A549 (cell line): ENCODE data around the gene CEL. TPM values are rescaled to one million over a fixed set of nuclear protein-coding genes. Genes with fewer than 3 reads are reported as not detected.

Experiments
- ATAC-seq, 2 experiments: fragments of 200-7000 bp in 1 of 2; fragments of >200 bp in 1 of 2; cut with Nextera tagmentation in 1 of 2; cut with Tn5 transposase in 1 of 2; 3 replicates each; pipeline versions ENCODE4 v1.8.0 to v1.9.1; 2018 to 2020; ENCODE audit warnings: mild to moderate bottlenecking in 1 of 2, moderate library complexity in 1 of 2
- CTCF ChIA-PET: fragments of 300-600 bp; sonication (Branson Sonifier 250); formaldehyde crosslinking; extraction: SDS; loops from one replicate; lab custom pipeline; 2021; ENCODE audit warnings: antibody characterized with exemption, inconsistent platforms; lab: Yijun Ruan, JAX
- POLR2A ChIA-PET: fragments of 350-600 bp; formaldehyde crosslinking; extraction: SDS; loops from one replicate; lab custom pipeline; 2021; ENCODE audit warnings: antibody characterized with exemption, inconsistent platforms; lab: Yijun Ruan, JAX
- DNase-seq, 2 experiments: peaks; one replicate each; pipeline versions ENCODE4 v3.0.0 to v3.0.0-alpha.2; 2011 to 2016; ENCODE audit warnings: low read depth in 1 of 2, low spot score in 1 of 2
- FAIRE-seq: peaks from 2 replicates; lab custom pipeline; 2011; peaks lifted over from hg19 to GRCh38; lab: Jason Lieb, UNC
- H3K27ac ChIP-seq, 2 experiments: fragments of >200 bp; sonication (Bioruptor Twin); formaldehyde crosslinking; 3 replicates each; pipeline ENCODE4 v1.5.1; 2016 to 2017
- H3K4me1 ChIP-seq: fragments of >200 bp; sonication (Bioruptor Twin); formaldehyde crosslinking; 3 replicates; pipeline ENCODE4 v1.6.1; 2016
- H3K4me2 ChIP-seq: fragments of >200 bp; sonication (Bioruptor Twin); formaldehyde crosslinking; 3 replicates; pipeline ENCODE4 v1.6.1; 2016
- H3K4me3 ChIP-seq: fragments of >200 bp; sonication (Bioruptor Twin); formaldehyde crosslinking; 3 replicates; pipeline ENCODE4 v1.5.1; 2016
- H3K9me3 ChIP-seq: fragments of >200 bp; sonication (Bioruptor Twin); formaldehyde crosslinking; 3 replicates; pipeline ENCODE4 v1.6.1; 2016
- CHD4 ChIP-seq: fragments of 200-600 bp; sonication (generic); IDR thresholded peaks from 2 replicates; pipeline ENCODE4 v1.6.1; 2016; ENCODE audit warnings: antibody characterized with exemption, mild to moderate bottlenecking, borderline replicate concordance
- EHF ChIP-seq: fragments of 250-450 bp; sonication (Bioruptor Pico); IDR thresholded peaks from 2 replicates; pipeline ENCODE4 v1.5.0; 2020; ENCODE audit warnings: mild to moderate bottlenecking
- EP300 ChIP-seq, 2 experiments: fragments of >200 bp; sonication (Bioruptor Twin); formaldehyde crosslinking; IDR thresholded peaks; 2 replicates in 1 of 2; 3 replicates in 1 of 2; pipeline ENCODE4 v1.6.1; 2016 to 2017
- ESRRA ChIP-seq: fragments of 150-350 bp; IDR thresholded peaks from 2 replicates; pipeline ENCODE4 v1.6.1; 2014; ENCODE audit warnings: mild to moderate bottlenecking, low read length, borderline replicate concordance
- HEYL ChIP-seq: fragments of 250-450 bp; sonication (Bioruptor Pico); IDR thresholded peaks from 2 replicates; pipeline ENCODE4 v1.8.0; 2021; ENCODE audit warnings: mild to moderate bottlenecking, moderate library complexity
- JUN ChIP-seq, 2 experiments: fragments of >200 bp; sonication (Bioruptor Twin); formaldehyde crosslinking; IDR thresholded peaks; 2 replicates in 1 of 2; 3 replicates in 1 of 2; pipeline ENCODE4 v1.6.1; 2016 to 2017
- MAFK ChIP-seq: fragments of 450-650 bp; IDR thresholded peaks from 2 replicates; pipeline ENCODE4 v1.6.1; 2014; ENCODE audit not compliant: partially characterized antibody
- MAZ ChIP-seq: fragments of 150-350 bp; IDR thresholded peaks from 2 replicates; pipeline ENCODE4 v1.6.1; 2014; ENCODE audit warnings: antibody characterized with exemption, low read depth, low read length, borderline replicate concordance
- NR3C1 ChIP-seq: fragments of >200 bp; sonication (Bioruptor Twin); formaldehyde crosslinking; IDR thresholded peaks from 3 replicates; pipeline ENCODE4 v1.6.1; 2017
- PHF8 ChIP-seq: fragments of 200-600 bp; sonication (generic); IDR thresholded peaks from 2 replicates; pipeline ENCODE4 v1.6.1; 2016; ENCODE audit warnings: low read depth, mild to moderate bottlenecking, antibody characterized with exemption, moderate library complexity, borderline replicate concordance
- POLR2A ChIP-seq: IDR thresholded peaks from 2 replicates; pipeline ENCODE4 v1.6.1; 2012; ENCODE audit warnings: mild to moderate bottlenecking, low read length
- RCOR1 ChIP-seq: fragments of 150-350 bp; IDR thresholded peaks from 2 replicates; pipeline ENCODE4 v1.6.1; 2014; ENCODE audit warnings: antibody characterized with exemption, low read length, low read depth
- ZNF302 ChIP-seq: fragments of 250-450 bp; sonication (Bioruptor Pico); IDR thresholded peaks from 2 replicates; pipeline ENCODE4 v1.9.0; 2021; ENCODE audit warnings: inconsistent platforms, mild to moderate bottlenecking, moderate library complexity
- WGBS: methylation state at CpG from one replicate; pipeline ENCODE4 v1.1.6; 2017; ENCODE audit errors: missing lambda C conversion rate; 5-methylcytosine and 5-hydroxymethylcytosine counted together
- polyA plus RNA-seq, 4 experiments: library from polyadenylated mRNA; depleted of rRNA in 3 of 4; stranded (reverse); fragments of >200 nt; fragmentation: RNase III in 1 of 4; extraction: RNeasy Plus Mini Kit Qiagen cat#74134 plus additional on column Dnase treatment in 1 of 4; gene quantifications; 2 replicates in 3 of 4; 3 replicates in 1 of 4; pipeline ENCODE4 v1.2.3, GENCODE V29; 2011 to 2017
- small RNA-seq, 6 experiments: library from RNA; depleted of rRNA; stranded (forward); fragments of <200 nt; gene quantifications; one replicate each; pipeline ENCODE3, GENCODE V24; 2012
- TF ChIP-seq, protein P1 (sequence below): IDR thresholded peaks from 2 replicates; pipeline ENCODE4 v1.6.1; 2012
- TF ChIP-seq, protein P2 (sequence below): fragments of >200 bp; sonication (Bioruptor Twin); formaldehyde crosslinking; IDR thresholded peaks from 2 replicates; pipeline ENCODE4 v1.6.1; 2016

Gene CEL
- polyA plus RNA-seq, 2 of the 4 experiments (the other 2 are of a cell fraction): 0.23 to 0.68 TPM

DNA sequence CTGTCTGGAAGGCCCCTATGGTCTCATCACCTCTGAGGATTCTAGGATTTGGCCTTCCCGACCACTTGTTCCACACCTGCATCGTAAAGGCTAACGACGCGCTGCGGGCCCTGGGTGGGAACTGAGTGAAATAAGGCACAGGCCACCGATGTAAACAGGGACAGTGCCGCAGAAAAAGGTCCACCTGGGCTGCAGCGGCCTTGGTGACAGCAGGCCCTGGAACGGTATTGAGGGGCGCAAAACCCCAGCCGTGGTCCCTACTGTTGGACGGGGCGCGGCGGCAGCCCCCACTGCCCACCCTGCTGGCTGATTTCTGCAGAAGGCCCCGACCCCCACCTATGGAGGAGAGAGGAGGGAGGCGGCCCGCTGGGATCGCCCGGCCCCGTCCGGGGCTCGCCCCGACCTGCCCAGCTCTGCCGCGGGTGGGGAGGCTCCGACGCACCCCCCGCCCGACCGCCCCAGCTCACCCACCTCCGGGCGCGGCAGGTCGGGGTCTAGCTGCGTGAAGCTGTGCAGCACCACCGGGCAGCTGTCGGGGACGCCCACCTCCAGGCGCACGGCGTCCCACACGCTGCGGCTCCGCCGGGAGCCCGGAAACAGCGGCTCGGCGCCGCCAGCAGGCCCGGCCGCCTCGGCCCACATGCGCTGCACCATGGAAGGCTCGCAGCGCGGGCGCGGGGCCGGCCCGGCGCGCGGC is 58.9 kb downstream of the CEL start:
- WGBS: 40% methylated on average over 1 of the region's 66 CpGs
- FAIRE-seq (no peak), ATAC-seq (peak; percentile 4 to 12; a peak in 4 of 6 replicates), DNase-seq (no peak)
- Histone ChIP-seq H3K9me3 (no peaks in the 10 kb centered on the region), H3K4me2 (peak overlapping the region; percentile 100), H3K4me1 (peaks cover 20% of the 10 kb centered on the region), H3K4me3 (peak overlapping the region; percentile 94), H3K27ac (peak overlapping the region; percentile 80 to 95)
- ChIA-PET POLR2A (interaction anchor here (1.0 to 2.0 kb wide), 2 partner anchors 24 to 28 kb away, joined by 3 to 8 read pairs; no protein-coding TSS in a partner anchor), CTCF (interaction anchor here (1.5 to 30.3 kb wide), 4 partner anchors 14 to 54 kb away, joined by 3 to 1284 read pairs (median 92); no protein-coding TSS in a partner anchor)
- TF ChIP-seq POLR2A (peak; percentile 23), RCOR1 (no peak), EP300 (IDR thresholded peaks at IDR 0.05) (no peak), PHF8 (0 out of 2 replicates have a peak, but pooled peaks have one; percentile 20), JUN (IDR thresholded peaks at IDR 0.05) (peak in 1 of 2 experiments; percentile 49; a peak in 2 of 5 replicates), CHD4 (no peak), HEYL (CRISPR knock-in tag) (no peak), ESRRA (no peak), EHF (CRISPR knock-in tag) (no peak), MAFK (no peak), NR3C1 (no peak), ZNF302 (CRISPR knock-in tag) (no peak), MAZ (no peak)
- TF ChIP-seq, protein P1, sequence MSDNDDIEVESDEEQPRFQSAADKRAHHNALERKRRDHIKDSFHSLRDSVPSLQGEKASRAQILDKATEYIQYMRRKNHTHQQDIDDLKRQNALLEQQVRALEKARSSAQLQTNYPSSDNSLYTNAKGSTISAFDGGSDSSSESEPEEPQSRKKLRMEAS: 0 out of 2 replicates have a peak, but pooled peaks have one; percentile 15
- TF ChIP-seq, protein P2, sequence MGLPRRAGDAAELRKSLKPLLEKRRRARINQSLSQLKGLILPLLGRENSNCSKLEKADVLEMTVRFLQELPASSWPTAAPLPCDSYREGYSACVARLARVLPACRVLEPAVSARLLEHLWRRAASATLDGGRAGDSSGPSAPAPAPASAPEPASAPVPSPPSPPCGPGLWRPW: no peak

Small RNA genes within 50 kb of the gene (small RNA-seq; reads per million reads assigned to genes)
- gene MIR6877: 0 to 12.4 (median 4.0) reads per million in 6 experiments

Other genes with a start within 250 kb of the CEL start
- gene AK8, start 183.7 kb upstream of the CEL start, polyA plus RNA-seq (2011; rRNA removed): 0.61 and 0.77 TPM in 2 replicates
- gene AK8, start 183.7 kb upstream of the CEL start, polyA plus RNA-seq (2017; fragmentation: RNase III; extraction: RNeasy Plus Mini Kit Qiagen cat#74134 plus additional on column Dnase treatment): 0.61 to 0.63 TPM (median 0.62 TPM) in 3 replicates
- 3.1 and 4.1 TPM in 2 replicates for gene SPACA9, start 183.1 kb upstream of the CEL start, polyA plus RNA-seq (2011; rRNA removed)
- gene SPACA9, start 183.1 kb upstream of the CEL start, polyA plus RNA-seq (2017; fragmentation: RNase III; extraction: RNeasy Plus Mini Kit Qiagen cat#74134 plus additional on column Dnase treatment): 3.6 to 4.7 TPM (median 3.7 TPM) in 3 replicates
- gene TSC1, start 117.4 kb upstream of the CEL start, polyA plus RNA-seq (2011; rRNA removed): 37.9 and 40.5 TPM in 2 replicates
- gene TSC1, start 117.4 kb upstream of the CEL start, polyA plus RNA-seq (2017; fragmentation: RNase III; extraction: RNeasy Plus Mini Kit Qiagen cat#74134 plus additional on column Dnase treatment): 12.9 to 15.2 TPM (median 14.4 TPM) in 3 replicates
- gene GFI1B, start 83.3 kb upstream of the CEL start, polyA plus RNA-seq (2011; rRNA removed): 0.09 TPM in 1 of 2 replicates, not detected in the other
- not detected in 3 replicates for gene GFI1B, start 83.3 kb upstream of the CEL start, polyA plus RNA-seq (2017; fragmentation: RNase III; extraction: RNeasy Plus Mini Kit Qiagen cat#74134 plus additional on column Dnase treatment)
- gene GTF3C5, start 31.0 kb upstream of the CEL start, polyA plus RNA-seq (2011; rRNA removed): 57.2 and 57.4 TPM in 2 replicates
- gene GTF3C5, start 31.0 kb upstream of the CEL start, polyA plus RNA-seq (2017; fragmentation: RNase III; extraction: RNeasy Plus Mini Kit Qiagen cat#74134 plus additional on column Dnase treatment): 77.9 to 83.9 TPM (median 80.3 TPM) in 3 replicates
- 12.1 and 14.8 TPM in 2 replicates for gene RALGDS, start 59.3 kb downstream of the CEL start, polyA plus RNA-seq (2011; rRNA removed)
- gene RALGDS, start 59.3 kb downstream of the CEL start, polyA plus RNA-seq (2017; fragmentation: RNase III; extraction: RNeasy Plus Mini Kit Qiagen cat#74134 plus additional on column Dnase treatment): 8.6 to 10.2 TPM (median 8.9 TPM) in 3 replicates
- 1.7 and 2.7 TPM in 2 replicates for gene GBGT1, start 101.9 kb downstream of the CEL start, polyA plus RNA-seq (2011; rRNA removed)
- 1.5 to 2.6 TPM (median 2.4 TPM) in 3 replicates for gene GBGT1, start 101.9 kb downstream of the CEL start, polyA plus RNA-seq (2017; fragmentation: RNase III; extraction: RNeasy Plus Mini Kit Qiagen cat#74134 plus additional on column Dnase treatment)
- gene OBP2B, start 147.3 kb downstream of the CEL start, polyA plus RNA-seq (2011; rRNA removed): not detected in 2 replicates
- gene OBP2B, start 147.3 kb downstream of the CEL start, polyA plus RNA-seq (2017; fragmentation: RNase III; extraction: RNeasy Plus Mini Kit Qiagen cat#74134 plus additional on column Dnase treatment): not detected in 3 replicates
- not detected in 2 replicates for gene ABO, start 213.2 kb downstream of the CEL start, polyA plus RNA-seq (2011; rRNA removed)
- not detected in 3 replicates for gene ABO, start 213.2 kb downstream of the CEL start, polyA plus RNA-seq (2017; fragmentation: RNase III; extraction: RNeasy Plus Mini Kit Qiagen cat#74134 plus additional on column Dnase treatment)